K562 (cell line): ENCODE data around the gene YPEL3. TPM values are rescaled to one million over a fixed set of nuclear protein-coding genes. Genes with fewer than 3 reads are reported as not detected.

Source experiments
- CBX3 ChIP-seq, 2 experiments: IDR thresholded peaks; 1 replicate in 1 of 2; 2 replicates in 1 of 2; pipeline ENCODE4 v1.6.1; 2012; ENCODE audit warnings: inconsistent platforms in 2 of 2, low read length in 2 of 2, borderline replicate concordance in 1 of 2, control low read depth in 1 of 2
- CHD1 ChIP-seq: fragments of 200-600 bp; sonication (generic); IDR thresholded peaks from one replicate; pipeline ENCODE4 v1.6.1; 2012; ENCODE audit warnings: mild to moderate bottlenecking, moderate library complexity, low read length, inconsistent platforms
- CUX1 ChIP-seq: fragments of 200-800 bp; sonication (Bioruptor generic); IDR thresholded peaks from 2 replicates; pipeline ENCODE4 v1.6.1; 2016; ENCODE audit warnings: missing genetic modification characterization, missing compliant biosample characterization
- FOXK2 ChIP-seq, 2 experiments: fragments of 450-650 bp; IDR thresholded peaks in 1 of 2; conservative IDR thresholded peaks in 1 of 2; 2 replicates each; pipeline ENCODE4 v1.6.1; 2016; ENCODE audit warnings: low read depth in 2 of 2, mild to moderate bottlenecking in 1 of 2
- HOMEZ ChIP-seq: fragments of 250-450 bp; sonication (Bioruptor Pico); IDR thresholded peaks from 2 replicates; pipeline ENCODE4 v1.4.0; 2020; ENCODE audit warnings: mild to moderate bottlenecking, moderate library complexity
- MITF ChIP-seq: IDR thresholded peaks from 2 replicates; pipeline ENCODE4 v1.6.1; 2014; ENCODE audit warnings: antibody characterized with exemption
- MXD1 ChIP-seq: fragments of 250-450 bp; sonication (Bioruptor Pico); IDR thresholded peaks from 2 replicates; pipeline ENCODE4 v1.8.0; 2021; ENCODE audit warnings: borderline replicate concordance, mild to moderate bottlenecking, moderate library complexity; ENCODE audit not compliant: poor library complexity, severe bottlenecking
- NR2C2 ChIP-seq, 2 experiments: fragments of 200-800 bp in 1 of 2; sonication (Bioruptor generic) in 1 of 2; sonication (generic) in 1 of 2; formaldehyde crosslinking in 1 of 2; IDR thresholded peaks; 2 replicates each; pipeline versions ENCODE4 v1.6.1 to v1.8.0; 2016 to 2022; ENCODE audit warnings: mild to moderate bottlenecking in 1 of 2, missing compliant biosample characterization in 1 of 2, missing genetic modification characterization in 1 of 2, missing genetic modification reagents in 1 of 2
- NR3C1 ChIP-seq: sonication (generic); formaldehyde crosslinking; IDR thresholded peaks from 2 replicates; pipeline ENCODE4 v1.8.1; 2022; ENCODE audit warnings: missing genetic modification reagents
- NUFIP1 ChIP-seq: fragments of 450-650 bp; IDR thresholded peaks from 2 replicates; pipeline ENCODE4 v1.6.1; 2018; ENCODE audit not compliant: partially characterized antibody
- SRSF9 ChIP-seq: fragments of 200-400 bp; formaldehyde crosslinking; IDR thresholded peaks from 2 replicates; pipeline ENCODE4 v1.6.1; 2017; ENCODE audit warnings: low read depth, low read length, borderline replicate concordance
- THRAP3 ChIP-seq: fragments of 450-650 bp; IDR thresholded peaks from 2 replicates; pipeline ENCODE4 v1.6.1; 2016; ENCODE audit warnings: mild to moderate bottlenecking, inconsistent platforms, borderline replicate concordance
- ZKSCAN3 ChIP-seq: fragments of 250-450 bp; sonication (Bioruptor Pico); IDR thresholded peaks from 2 replicates; pipeline ENCODE4 v1.4.0; 2020
- ZNF347 ChIP-seq: fragments of 450-650 bp; formaldehyde crosslinking; IDR thresholded peaks from 2 replicates; pipeline ENCODE4 v1.4.0; 2020; ENCODE audit warnings: low read depth, mild to moderate bottlenecking, moderate library complexity
- ZNF41 ChIP-seq: fragments of 250-450 bp; sonication (Bioruptor Pico); conservative IDR thresholded peaks from 2 replicates; pipeline ENCODE4 v1.4.0; 2020; ENCODE audit warnings: mild to moderate bottlenecking
- ZNF431 ChIP-seq: sonication (generic); formaldehyde crosslinking; IDR thresholded peaks from 2 replicates; pipeline ENCODE4 v1.8.0; 2022; ENCODE audit warnings: mild to moderate bottlenecking, missing genetic modification reagents
- ZNF551 ChIP-seq: fragments of 250-450 bp; sonication (Bioruptor Pico); IDR thresholded peaks from 2 replicates; pipeline ENCODE4 v1.5.0; 2021; ENCODE audit warnings: mild to moderate bottlenecking, moderate library complexity
- ZNF589 ChIP-seq: fragments of 200-800 bp; sonication (Bioruptor generic); IDR thresholded peaks from 2 replicates; pipeline ENCODE4 v1.6.1; 2016; ENCODE audit warnings: low read depth, missing genetic modification characterization, missing compliant biosample characterization
- polyA plus RNA-seq, 8 experiments: library from polyadenylated mRNA; depleted of rRNA in 4 of 8; stranded (reverse) in 5 of 8; unstranded in 3 of 8; fragments of >200 nt; fragmentation: Nextera tagmentation in 2 of 8; fragmentation: Illumina TruSeq in 1 of 8; extraction: Ambion mirVana in 2 of 8; extraction: Trizol in 1 of 8; gene quantifications; 2 replicates each; pipeline versions ENCODE4 v1.2.1 to v1.2.3, GENCODE V29; 2011 to 2014; ENCODE audit warnings: inconsistent platforms in 1 of 8, missing spikeins in 1 of 8
- total RNA-seq, 7 experiments: library from RNA; depleted of rRNA in 6 of 7; stranded (reverse); fragments of >200 nt in 6 of 7; fragmentation: Illumina TruSeq in 2 of 7; extraction: Trizol in 2 of 7; gene quantifications; 2 replicates each; pipeline versions ENCODE4 v1.2.1 to v1.2.3, GENCODE V29; 2011 to 2021; ENCODE audit warnings: low replicate concordance in 1 of 7

The YPEL3 gene
- total and polyA plus RNA-seq, 9 of the 15 experiments (the other 6 are each of a cell fraction or from before 2014, with no cell fraction given), result 0.41 to 15.0 (median 2.9) TPM

- TF ChIP-seq ZNF41 (CRISPR knock-in tag), result no peak
- no peak for TF ChIP-seq NR3C1 (CRISPR knock-in tag)
- peak; percentile 4 for TF ChIP-seq MXD1
- TF ChIP-seq THRAP3, result no peak
- peak; percentile 81 for TF ChIP-seq NR2C2 (CRISPR knock-in tag; IDR thresholded peaks at IDR 0.05)
- peak; percentile 73 for TF ChIP-seq NR2C2 (tag; IDR thresholded peaks at IDR 0.05)
- TF ChIP-seq HOMEZ (CRISPR knock-in tag), result no peak
- no peak for TF ChIP-seq ZNF347
- peak; percentile 85 for TF ChIP-seq CHD1
- no peak for TF ChIP-seq CUX1
- no peak for TF ChIP-seq ZNF551 (CRISPR knock-in tag)
- TF ChIP-seq ZNF589 (CRISPR knock-in tag), result no peak; the same call in 1 of the 2 replicates
- no peak; a peak in 1 of 4 replicates for TF ChIP-seq FOXK2 (conservative IDR thresholded peaks at IDR 0.05 in 1 of 2, IDR thresholded peaks at IDR 0.05 in 1 of 2; ENCODE audit: low read depth in 2 of 2)
- no peak for TF ChIP-seq ZKSCAN3 (CRISPR knock-in tag)
- TF ChIP-seq MITF, result no peak
- TF ChIP-seq CBX3 (IDR thresholded peaks at IDR 0.05; ENCODE audit: borderline replicate concordance in 1 of 2, low read length in 2 of 2), result no peak
- TF ChIP-seq ZNF431 (CRISPR knock-in tag), result peak; percentile 50; the same call in 1 of the 2 replicates
- TF ChIP-seq NUFIP1, result peak; percentile 21
- TF ChIP-seq SRSF9, result no peak
Measured at GRCh38 chr16:30065102-30065942, 30.7 kb downstream of the YPEL3 start, which contains the start of gene ALDOA (continued).
